Hepatocyte (in vitro differentiated cells): ENCODE measurements around the gene CD302. TPM values are rescaled to one million over a fixed set of nuclear protein-coding genes. Genes with fewer than 3 reads are reported as not detected.
A peak's percentile ranks its signal among the peaks of the same experiment; 100 is the strongest.

ENCODE experiments used
- DNase-seq: peaks from one replicate; pipeline ENCODE4 v3.0.0-alpha.2; 2016; ENCODE audit warnings: low spot score
- H2AFZ ChIP-seq: fragments of 200-600 bp; sonication (generic); 2 replicates; pipeline ENCODE4 v1.6.0; 2016; ENCODE audit warnings: antibody characterized with exemption, mild to moderate bottlenecking
- H3K27ac ChIP-seq: fragments of 200-600 bp; sonication (generic); 2 replicates; pipeline ENCODE4 v1.5.1; 2016; ENCODE audit warnings: mild to moderate bottlenecking
- H3K27me3 ChIP-seq: fragments of 200-600 bp; sonication (generic); 2 replicates; pipeline ENCODE4 v1.6.1; 2016
- H3K36me3 ChIP-seq: fragments of 200-600 bp; sonication (generic); replicated peaks from 2 replicates; pipeline ENCODE4 v1.5.1; 2016; ENCODE audit warnings: low read depth; ENCODE audit not compliant: insufficient read depth
- H3K4me1 ChIP-seq: fragments of 200-600 bp; sonication (generic); 2 replicates; pipeline ENCODE4 v1.5.1; 2016; ENCODE audit warnings: mild to moderate bottlenecking, moderate library complexity; ENCODE audit not compliant: insufficient read depth
- H3K4me2 ChIP-seq: fragments of 200-600 bp; sonication (generic); 2 replicates; pipeline ENCODE4 v1.6.0; 2016
- H3K4me3 ChIP-seq: fragments of 200-600 bp; sonication (generic); 2 replicates; pipeline ENCODE4 v1.5.1; 2016; ENCODE audit warnings: mild to moderate bottlenecking
- H3K79me2 ChIP-seq: fragments of 200-600 bp; sonication (generic); 2 replicates; pipeline ENCODE4 v1.6.0; 2017; ENCODE audit warnings: mild to moderate bottlenecking
- H3K9me2 ChIP-seq: fragments of 200-600 bp; sonication (generic); replicated peaks from 2 replicates; pipeline ENCODE4 v1.6.0; 2017; ENCODE audit warnings: mild to moderate bottlenecking; ENCODE audit not compliant: insufficient read depth
- H3K9me3 ChIP-seq: fragments of 200-600 bp; sonication (generic); 2 replicates; pipeline ENCODE4 v1.5.1; 2016; ENCODE audit warnings: low read depth, mild to moderate bottlenecking
- H4K20me1 ChIP-seq: fragments of 200-600 bp; sonication (generic); 2 replicates; pipeline ENCODE4 v1.6.0; 2016; ENCODE audit warnings: mild to moderate bottlenecking; ENCODE audit not compliant: insufficient read depth, poor library complexity, severe bottlenecking
- CTCF ChIP-seq: fragments of 200-600 bp; sonication (generic); IDR thresholded peaks from 2 replicates; pipeline ENCODE4 v1.5.1; 2016; ENCODE audit warnings: antibody characterized with exemption, mild to moderate bottlenecking; ENCODE audit not compliant: poor library complexity
- EZH2 ChIP-seq: fragments of 200-600 bp; sonication (generic); IDR thresholded peaks from 2 replicates; pipeline ENCODE4 v1.6.1; 2016; ENCODE audit warnings: antibody characterized with exemption, mild to moderate bottlenecking, borderline replicate concordance
- EZH2phosphoT487 ChIP-seq: fragments of 200-600 bp; sonication (generic); IDR thresholded peaks from one replicate; pipeline ENCODE4 v1.6.1; 2018; ENCODE audit warnings: antibody characterized with exemption, mild to moderate bottlenecking, low read depth, moderate library complexity; ENCODE audit not compliant: unreplicated experiment, severe bottlenecking
- WGBS: methylation state at CpG from one replicate; pipeline ENCODE4 v1.1.6; 2016; ENCODE audit warnings: low lambda C conversion rate; ENCODE audit errors: missing lambda C conversion rate; 5-methylcytosine and 5-hydroxymethylcytosine counted together
- polyA plus RNA-seq: library from polyadenylated mRNA; unstranded; fragments of >200 nt; fragmentation: Nextera tagmentation; extraction: Ambion mirVana; gene quantifications from 2 replicates; pipeline ENCODE4 v1.2.1, GENCODE V29; 2016
- total RNA-seq: library from RNA; depleted of rRNA; stranded (reverse); fragments of >200 nt; gene quantifications from 2 replicates; pipeline ENCODE4 v1.2.3, GENCODE V29; 2014

The CD302 gene
- total and polyA plus RNA-seq, 2 experiments from 2014 or later = 7.1 to 26.0 TPM

DNA sequence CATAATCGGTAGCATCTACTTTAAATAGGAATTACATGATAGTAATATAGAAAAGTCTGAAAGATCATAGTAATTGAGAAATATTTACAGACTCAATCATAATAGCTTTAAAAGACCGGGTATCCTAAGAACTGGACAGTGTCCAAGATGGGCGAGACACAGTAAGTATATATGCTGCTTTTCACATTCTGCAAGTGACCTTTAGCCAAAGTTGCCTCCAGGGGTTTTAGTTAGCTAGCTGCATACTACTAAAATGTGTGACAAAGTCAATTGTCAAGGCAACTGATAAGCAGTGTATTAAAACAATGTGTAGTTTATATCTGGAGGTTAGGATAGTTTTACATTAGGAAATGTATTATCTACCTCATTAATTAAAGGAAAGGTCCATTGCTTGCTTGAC lies 24.6 kb downstream of the CD302 start:
- H3K79me2 ChIP-seq = no peaks in the 10 kb centered on the region
- H3K9me2 ChIP-seq = no peaks in the 10 kb centered on the region
- no peak overlapping the region for H3K4me2 ChIP-seq
- no peak overlapping the region for H2AFZ ChIP-seq
- no peaks in the 10 kb centered on the region for H4K20me1 ChIP-seq
- no peak for DNase-seq
- no peaks in the 10 kb centered on the region for H3K4me1 ChIP-seq
- no peak overlapping the region for H3K4me3 ChIP-seq
- no peaks in the 10 kb centered on the region for H3K36me3 ChIP-seq
- H3K27me3 ChIP-seq = no peaks in the 10 kb centered on the region
- WGBS = 82% methylated on average over 3 of the region's 3 CpGs
- TF ChIP-seq EZH2phosphoT487 (no peak), EZH2 (no peak), CTCF (no peak)
- peak overlapping the region; percentile 14 for H3K27ac ChIP-seq
- no peaks in the 10 kb centered on the region for H3K9me3 ChIP-seq

- no peak overlapping the region for H3K4me3 ChIP-seq
- no peaks in the 10 kb centered on the region for H3K9me3 ChIP-seq
- no peak overlapping the region for H3K27ac ChIP-seq
- no peaks in the 10 kb centered on the region for H3K27me3 ChIP-seq
- no peak overlapping the region for H3K4me2 ChIP-seq
- no peak for DNase-seq
- WGBS = 96% methylated on average over 3 of the region's 3 CpGs
- H3K4me1 ChIP-seq = no peaks in the 10 kb centered on the region
- H3K79me2 ChIP-seq = peaks cover 4% of the 10 kb centered on the region
- H3K36me3 ChIP-seq = no peaks in the 10 kb centered on the region
- H2AFZ ChIP-seq = no peak overlapping the region
- TF ChIP-seq EZH2 = no peak
- TF ChIP-seq EZH2phosphoT487 = no peak
- TF ChIP-seq CTCF = no peak
- H4K20me1 ChIP-seq = no peaks in the 10 kb centered on the region
- no peaks in the 10 kb centered on the region for H3K9me2 ChIP-seq
Measured at GRCh38 chr2:159769147-159769546, 28.9 kb downstream of the CD302 start.

- H3K36me3 ChIP-seq = no peaks in the 10 kb centered on the region
- H3K27ac ChIP-seq = no peak overlapping the region
- H2AFZ ChIP-seq = no peak overlapping the region
- no peaks in the 10 kb centered on the region for H3K9me3 ChIP-seq
- H4K20me1 ChIP-seq = no peaks in the 10 kb centered on the region
- no peak overlapping the region for H3K4me3 ChIP-seq
- no peaks in the 10 kb centered on the region for H3K9me2 ChIP-seq
- TF ChIP-seq EZH2 (no peak), CTCF (no peak), EZH2phosphoT487 (no peak)
- DNase-seq = no peak
- no peaks in the 10 kb centered on the region for H3K4me1 ChIP-seq
- no peaks in the 10 kb centered on the region for H3K27me3 ChIP-seq
- 81% methylated on average over 1 of the region's 1 CpG for WGBS
- no peak overlapping the region for H3K4me2 ChIP-seq
- peaks cover 18% of the 10 kb centered on the region for H3K79me2 ChIP-seq
Measured at GRCh38 chr2:159762075-159762474, 35.9 kb downstream of the CD302 start.

DNA sequence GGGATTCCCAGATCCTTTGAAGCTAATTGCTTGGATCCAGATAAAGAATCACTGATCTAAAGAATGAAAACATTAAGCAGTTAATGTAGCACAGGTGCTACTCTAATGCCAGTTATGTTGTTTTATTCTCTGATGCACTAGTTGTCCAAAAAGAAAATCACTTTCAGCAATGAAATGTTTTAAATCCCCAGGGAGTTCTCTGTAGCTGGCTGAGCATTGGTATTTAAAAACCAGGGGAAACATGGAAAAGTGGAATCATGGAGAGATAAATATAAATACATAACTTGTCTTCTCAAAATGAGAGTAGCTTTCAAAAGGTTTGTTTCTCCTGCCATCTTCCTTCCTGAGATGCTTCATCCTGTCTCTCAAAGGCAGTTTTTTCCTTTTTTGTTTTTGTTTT lies 37.7 kb downstream of the CD302 start:
- no peaks in the 10 kb centered on the region for H3K27me3 ChIP-seq
- no peaks in the 10 kb centered on the region for H3K9me2 ChIP-seq
- H3K9me3 ChIP-seq = no peaks in the 10 kb centered on the region
- H3K4me2 ChIP-seq = no peak overlapping the region
- H3K4me1 ChIP-seq = no peaks in the 10 kb centered on the region
- TF ChIP-seq EZH2phosphoT487 (no peak), EZH2 (no peak), CTCF (no peak)
- peaks cover 29% of the 10 kb centered on the region for H3K79me2 ChIP-seq
- H2AFZ ChIP-seq = no peak overlapping the region
- H3K36me3 ChIP-seq = no peaks in the 10 kb centered on the region
- H3K27ac ChIP-seq = no peak overlapping the region
- H3K4me3 ChIP-seq = no peak overlapping the region
- no peak for DNase-seq
- peaks cover 4% of the 10 kb centered on the region for H4K20me1 ChIP-seq
